Coronary artery (tissue), 2 donors: ENCODE measurements around the gene DEFB129.

ENCODE experiments used
- DNase-seq: peaks from one replicate; pipeline ENCODE4 v3.0.0-alpha.2; 2017; ENCODE audit warnings: low spot score
- H3K27ac ChIP-seq, 2 donors: fragments of 200-600 bp; sonication (generic); one replicate each; pipeline ENCODE4 v1.5.1; 2016 to 2019
- H3K4me3 ChIP-seq: fragments of 200-600 bp; sonication (generic); 2 replicates; pipeline ENCODE4 v1.5.1; 2016; ENCODE audit warnings: mild to moderate bottlenecking, moderate library complexity
- TF ChIP-seq, protein P1 (sequence below): fragments of 200-600 bp; sonication (generic); IDR thresholded peaks from one replicate; pipeline ENCODE4 v1.5.1; 2019; ENCODE audit warnings: antibody characterized with exemption

DEFB129 gene

GRCh38 chr20:275791-276190 lies 48.7 kb downstream of the DEFB129 start:
- TF ChIP-seq, protein P1, sequence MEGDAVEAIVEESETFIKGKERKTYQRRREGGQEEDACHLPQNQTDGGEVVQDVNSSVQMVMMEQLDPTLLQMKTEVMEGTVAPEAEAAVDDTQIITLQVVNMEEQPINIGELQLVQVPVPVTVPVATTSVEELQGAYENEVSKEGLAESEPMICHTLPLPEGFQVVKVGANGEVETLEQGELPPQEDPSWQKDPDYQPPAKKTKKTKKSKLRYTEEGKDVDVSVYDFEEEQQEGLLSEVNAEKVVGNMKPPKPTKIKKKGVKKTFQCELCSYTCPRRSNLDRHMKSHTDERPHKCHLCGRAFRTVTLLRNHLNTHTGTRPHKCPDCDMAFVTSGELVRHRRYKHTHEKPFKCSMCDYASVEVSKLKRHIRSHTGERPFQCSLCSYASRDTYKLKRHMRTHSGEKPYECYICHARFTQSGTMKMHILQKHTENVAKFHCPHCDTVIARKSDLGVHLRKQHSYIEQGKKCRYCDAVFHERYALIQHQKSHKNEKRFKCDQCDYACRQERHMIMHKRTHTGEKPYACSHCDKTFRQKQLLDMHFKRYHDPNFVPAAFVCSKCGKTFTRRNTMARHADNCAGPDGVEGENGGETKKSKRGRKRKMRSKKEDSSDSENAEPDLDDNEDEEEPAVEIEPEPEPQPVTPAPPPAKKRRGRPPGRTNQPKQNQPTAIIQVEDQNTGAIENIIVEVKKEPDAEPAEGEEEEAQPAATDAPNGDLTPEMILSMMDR, result no peak
- H3K4me3 ChIP-seq, result no peak overlapping the region
- no peak for DNase-seq
- H3K27ac ChIP-seq, result no peak overlapping the region

DNA sequence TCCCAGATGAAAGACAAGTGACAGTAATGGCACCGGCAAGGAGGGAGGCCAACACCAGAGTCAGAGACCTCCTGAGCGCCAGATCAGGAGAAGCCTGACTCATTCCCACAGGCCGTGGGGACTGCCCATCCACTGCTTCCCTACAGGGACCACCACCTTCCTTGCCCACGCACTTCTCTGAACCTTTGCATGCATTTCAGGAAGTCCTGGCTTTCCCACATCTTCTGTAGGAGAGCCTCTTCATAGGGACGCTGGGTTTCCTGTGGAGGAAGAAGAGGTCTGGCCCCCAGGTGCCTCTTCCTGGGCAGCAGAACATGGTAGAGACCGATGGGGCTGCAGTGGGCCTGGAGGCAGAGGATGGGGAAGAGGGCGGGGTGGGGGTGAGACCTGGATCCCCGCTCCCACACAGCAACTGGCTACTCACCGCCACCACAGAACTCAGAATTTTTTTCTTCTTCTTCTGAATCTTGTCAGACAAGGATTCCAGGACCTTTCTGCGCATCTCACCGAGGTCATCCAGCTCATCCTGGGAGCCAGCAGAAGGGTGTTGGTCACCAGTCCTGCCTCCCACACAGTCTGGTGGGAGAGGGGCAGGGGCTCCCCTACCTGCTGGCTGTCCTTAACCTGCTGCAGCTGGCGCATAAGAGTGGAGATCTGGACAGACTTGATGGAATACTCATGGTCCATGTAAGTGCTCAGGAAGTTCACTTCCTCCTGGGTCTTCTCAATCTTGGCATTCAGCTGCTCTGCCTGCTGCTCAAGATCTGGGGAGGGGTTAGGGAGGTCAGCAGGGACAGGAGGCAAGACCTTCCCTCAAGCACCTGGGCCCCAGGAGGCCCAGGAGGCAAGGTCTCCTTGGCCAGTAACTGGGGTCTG lies 49.8 kb downstream of the DEFB129 start:
- DNase-seq, result no peak
- TF ChIP-seq, protein P1, result no peak
- Histone ChIP-seq H3K4me3 (no peak overlapping the region), H3K27ac (no peak overlapping the region)

DNA sequence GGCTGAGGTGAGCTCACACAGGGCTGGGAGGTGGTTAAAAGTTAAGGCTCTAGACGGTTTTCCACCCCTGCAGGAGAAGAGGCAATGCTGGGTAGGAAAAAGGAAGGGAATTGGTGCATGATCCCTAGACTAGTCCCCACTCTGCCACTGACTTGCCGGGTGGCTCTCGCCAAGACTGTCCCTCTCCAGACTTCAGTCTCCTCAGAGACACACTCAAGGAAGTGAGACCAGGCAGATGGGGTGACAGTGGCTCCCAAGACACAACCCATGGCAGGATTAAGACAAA lies 50.4 kb downstream of the DEFB129 start:
- no peak for DNase-seq
- TF ChIP-seq, protein P1, result no peak
- no peak overlapping the region for H3K27ac ChIP-seq
- no peak overlapping the region for H3K4me3 ChIP-seq

DNA sequence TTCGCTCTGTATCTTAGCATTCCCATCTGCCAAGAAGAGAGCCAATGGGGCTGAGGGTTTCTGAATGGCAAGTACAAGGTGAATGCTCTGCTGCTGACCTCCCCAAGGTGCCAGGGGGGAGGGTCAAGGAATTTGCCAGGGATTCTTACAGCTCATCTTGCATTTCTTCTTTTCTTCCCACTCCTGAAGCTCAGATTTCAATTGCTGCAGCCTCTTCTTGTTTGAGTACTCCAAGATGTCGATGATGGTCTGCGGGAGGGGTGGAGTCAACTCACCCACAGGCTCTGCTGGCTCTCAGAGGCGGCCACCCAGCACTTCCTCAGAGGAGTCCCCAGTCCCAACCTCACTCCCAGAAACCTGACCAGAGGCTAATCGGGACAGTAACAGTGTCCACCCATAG lies 51.1 kb downstream of the DEFB129 start:
- no peak for DNase-seq
- TF ChIP-seq, protein P1, result no peak
- Histone ChIP-seq H3K27ac (no peak overlapping the region), H3K4me3 (no peak overlapping the region)

GRCh38 chr20:278607-279571 lies 51.8 kb downstream of the DEFB129 start:
- TF ChIP-seq, protein P1, result no peak
- peak overlapping the region; percentile 58 for H3K4me3 ChIP-seq
- peak overlapping the region in 1 of 2 donors; percentile 51 for H3K27ac ChIP-seq
- DNase-seq, result no peak
